22Rv1 (cell line): Measurements from ENCODE around the gene TDG.
"Not testable (repeated sequence)": the region's sequence is repeated elsewhere in the genome, so short reads cannot be mapped to it uniquely, and the experiment has no call there.

Experiments used
- H3K27ac ChIP-seq: fragments of 450-650 bp; 2 replicates; pipeline ENCODE4 v1.5.1; 2017
- ZFX ChIP-seq: fragments of 450-650 bp; IDR thresholded peaks from 2 replicates; pipeline ENCODE4 v1.6.1; 2017; ENCODE audit warnings: antibody characterized with exemption, borderline replicate concordance
- TF ChIP-seq, protein P1 (sequence below): fragments of 450-650 bp; IDR thresholded peaks from 2 replicates; pipeline ENCODE4 v1.5.1; 2017; ENCODE audit warnings: mild to moderate bottlenecking

The TDG gene

GRCh38 chr12:104003596-104003995 is 37.9 kb downstream of the TDG start:
- no peak overlapping the region for H3K27ac ChIP-seq
- no peak for TF ChIP-seq ZFX
- TF ChIP-seq, protein P1, sequence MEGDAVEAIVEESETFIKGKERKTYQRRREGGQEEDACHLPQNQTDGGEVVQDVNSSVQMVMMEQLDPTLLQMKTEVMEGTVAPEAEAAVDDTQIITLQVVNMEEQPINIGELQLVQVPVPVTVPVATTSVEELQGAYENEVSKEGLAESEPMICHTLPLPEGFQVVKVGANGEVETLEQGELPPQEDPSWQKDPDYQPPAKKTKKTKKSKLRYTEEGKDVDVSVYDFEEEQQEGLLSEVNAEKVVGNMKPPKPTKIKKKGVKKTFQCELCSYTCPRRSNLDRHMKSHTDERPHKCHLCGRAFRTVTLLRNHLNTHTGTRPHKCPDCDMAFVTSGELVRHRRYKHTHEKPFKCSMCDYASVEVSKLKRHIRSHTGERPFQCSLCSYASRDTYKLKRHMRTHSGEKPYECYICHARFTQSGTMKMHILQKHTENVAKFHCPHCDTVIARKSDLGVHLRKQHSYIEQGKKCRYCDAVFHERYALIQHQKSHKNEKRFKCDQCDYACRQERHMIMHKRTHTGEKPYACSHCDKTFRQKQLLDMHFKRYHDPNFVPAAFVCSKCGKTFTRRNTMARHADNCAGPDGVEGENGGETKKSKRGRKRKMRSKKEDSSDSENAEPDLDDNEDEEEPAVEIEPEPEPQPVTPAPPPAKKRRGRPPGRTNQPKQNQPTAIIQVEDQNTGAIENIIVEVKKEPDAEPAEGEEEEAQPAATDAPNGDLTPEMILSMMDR = no peak

DNA sequence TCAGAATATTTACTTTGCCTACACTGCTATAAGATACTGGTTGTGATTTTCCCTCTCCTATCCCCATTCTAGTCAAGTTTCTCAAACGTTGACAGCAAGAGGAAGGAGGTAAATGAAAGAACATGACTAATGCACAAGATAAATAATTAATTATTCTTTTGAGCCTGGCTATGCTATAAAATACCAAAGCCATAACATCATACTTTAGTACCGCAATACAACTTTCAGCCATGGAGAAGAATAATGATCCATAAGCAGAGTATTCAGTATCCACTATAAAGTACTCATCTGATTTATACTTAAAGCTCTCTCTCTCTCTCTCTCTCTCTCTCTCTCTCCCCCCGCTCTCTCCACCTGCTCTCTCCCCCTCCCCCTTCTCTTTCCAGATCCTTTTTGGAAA is 41.3 kb downstream of the TDG start:
- no peak overlapping the region for H3K27ac ChIP-seq
- TF ChIP-seq ZFX = no peak
- TF ChIP-seq, protein P1 = no peak

DNA sequence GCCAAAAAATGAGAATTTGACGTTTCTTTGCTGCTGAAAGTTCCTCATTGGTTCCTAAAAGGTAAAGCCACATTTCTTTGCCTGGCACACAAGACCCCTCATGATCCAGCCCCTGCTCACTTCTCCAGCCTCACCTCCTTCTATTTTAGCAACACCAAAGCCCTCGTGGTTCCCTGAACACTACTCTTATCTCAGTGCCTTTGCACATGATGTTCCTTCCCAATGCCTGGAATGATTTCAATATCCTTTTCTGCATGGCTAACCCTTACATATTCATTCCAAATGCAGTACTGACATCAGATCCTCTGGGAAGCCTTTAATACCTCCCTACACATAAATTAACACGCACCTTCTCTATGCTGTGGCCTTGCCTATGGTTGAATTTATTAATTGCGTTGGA is 44.4 kb downstream of the TDG start:
- no peak overlapping the region for H3K27ac ChIP-seq
- TF ChIP-seq, protein P1 = no peak
- TF ChIP-seq ZFX = no peak

DNA sequence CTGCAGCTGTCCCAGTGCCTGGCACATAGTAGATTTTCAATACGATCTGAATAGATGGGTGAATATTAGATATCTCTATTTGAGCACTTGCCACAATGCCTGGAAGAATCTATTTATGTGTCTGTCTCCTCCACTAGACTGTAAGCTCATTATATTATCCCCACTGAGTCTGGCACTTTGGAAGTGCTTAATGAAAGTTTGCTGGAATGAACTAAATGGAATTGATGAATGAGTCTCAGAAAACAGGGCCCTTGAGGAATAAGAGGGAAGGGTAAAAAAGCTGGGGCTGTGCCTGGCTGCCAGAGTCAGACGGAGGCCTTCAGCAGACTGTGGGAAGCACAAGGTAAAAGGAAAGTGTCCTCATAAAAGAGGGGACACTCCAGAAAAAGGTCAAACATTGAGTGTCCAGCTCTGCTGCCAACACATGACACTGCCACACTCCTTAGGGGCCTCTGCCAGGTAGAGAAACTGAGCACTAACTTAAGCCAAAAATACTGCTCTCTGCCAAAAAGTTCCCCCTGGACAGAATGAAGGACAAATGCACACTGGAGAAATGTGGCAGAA is 45.0 kb downstream of the TDG start:
- TF ChIP-seq ZFX = no peak
- TF ChIP-seq, protein P1 = no peak

GRCh38 chr12:104011253-104011652 is 45.6 kb downstream of the TDG start:
- H3K27ac ChIP-seq = no peak overlapping the region
- TF ChIP-seq, protein P1 = no peak
- no peak for TF ChIP-seq ZFX

More for the DNA sequence above, 45.0 kb downstream of the TDG start:
- H3K27ac ChIP-seq = no peak overlapping the region

DNA sequence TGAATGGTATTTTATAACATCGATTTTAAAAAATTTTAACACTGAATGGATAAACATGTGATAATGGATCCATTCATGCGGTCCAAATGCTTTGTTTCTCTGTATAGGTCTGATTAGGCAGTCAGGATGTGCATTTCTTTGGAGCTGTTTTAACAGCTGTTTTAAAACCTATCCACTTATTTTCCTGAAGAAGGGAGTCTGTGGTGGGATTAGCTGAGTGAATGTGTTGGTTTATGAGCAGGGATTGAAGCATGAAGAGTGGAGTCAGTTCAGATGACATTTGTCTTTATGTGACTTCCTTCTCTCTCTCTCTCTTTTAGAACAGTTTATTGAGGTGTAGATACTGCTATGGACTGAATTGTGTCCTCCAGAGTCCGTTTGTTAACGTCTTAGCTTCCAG is 46.7 kb downstream of the TDG start:
- no peak overlapping the region for H3K27ac ChIP-seq
- TF ChIP-seq, protein P1 = no peak
- no peak for TF ChIP-seq ZFX

- not testable (repeated sequence) for H3K27ac ChIP-seq
Observed at GRCh38 chr12:104021862-104022261, 56.2 kb downstream of the TDG start.

GRCh38 chr12:104022786-104023185 is 57.1 kb downstream of the TDG start:
- H3K27ac ChIP-seq = no peak overlapping the region
- TF ChIP-seq, protein P1 = no peak
- TF ChIP-seq ZFX = no peak
